Gastroesophageal sphincter (tissue), 4 donors: ENCODE measurements around the gene VIP. TPM values are rescaled to one million over a fixed set of nuclear protein-coding genes. Genes with fewer than 3 reads are reported as not detected.

Source experiments
- ATAC-seq: fragments of 150-250 bp; one replicate; pipeline ENCODE4 v1.9.1; 2016; ENCODE audit warnings: mild to moderate bottlenecking, moderate library complexity
- H3K27ac ChIP-seq, 4 donors: fragments of 200-600 bp; sonication (generic) in 3 of 4; 1 replicate in 3 of 4; 2 replicates in 1 of 4; pipeline ENCODE4 v1.5.1; 2016 to 2019
- H3K27me3 ChIP-seq: fragments of 200-600 bp; sonication (generic); one replicate; pipeline ENCODE4 v1.5.1; 2019
- H3K36me3 ChIP-seq, 2 donors: fragments of 200-600 bp; sonication (generic); one replicate each; pipeline ENCODE4 v1.5.1; 2019; ENCODE audit warnings: control low read depth in 1 of 2
- H3K4me1 ChIP-seq, 3 donors: fragments of 200-600 bp; sonication (generic); 1 replicate in 2 of 3; 2 replicates in 1 of 3; pipeline ENCODE4 v1.5.1; 2016 to 2019; ENCODE audit warnings: control low read depth in 2 of 3
- H3K4me3 ChIP-seq, 2 donors: fragments of 200-600 bp; sonication (generic); one replicate each; pipeline ENCODE4 v1.5.1; 2019; ENCODE audit warnings: mild to moderate bottlenecking in 1 of 2, moderate library complexity in 1 of 2
- H3K9me3 ChIP-seq, 3 donors: fragments of 200-600 bp; sonication (generic); one replicate each; pipeline ENCODE4 v1.5.1; 2017 to 2019; ENCODE audit warnings: control low read depth in 2 of 3
- CTCF ChIP-seq, 4 experiments: fragments of 200-600 bp in 2 of 4; fragments of 450-650 bp in 2 of 4; sonication (generic) in 1 of 4; IDR thresholded peaks; one replicate each; pipeline ENCODE4 v1.5.1; 2017 to 2019; ENCODE audit warnings: antibody characterized with exemption in 4 of 4, mild to moderate bottlenecking in 2 of 4, moderate library complexity in 2 of 4
- EP300 ChIP-seq: sonication (generic); formaldehyde crosslinking; IDR thresholded peaks from one replicate; pipeline ENCODE4 v1.6.1; 2017; ENCODE audit warnings: antibody characterized with exemption, mild to moderate bottlenecking
- POLR2A ChIP-seq, 2 donors: fragments of 450-650 bp; IDR thresholded peaks; one replicate each; pipeline ENCODE4 v1.6.1; 2017; ENCODE audit warnings: antibody characterized with exemption in 2 of 2, mild to moderate bottlenecking in 2 of 2, moderate library complexity in 1 of 2
- POLR2AphosphoS5 ChIP-seq: sonication (generic); formaldehyde crosslinking; IDR thresholded peaks from one replicate; pipeline ENCODE4 v1.6.1; 2017; ENCODE audit warnings: antibody characterized with exemption
- WGBS, 2 donors: methylation state at CpG; one replicate each; pipeline ENCODE4 v1.1.5; 2018; ENCODE audit warnings: low coverage in 1 of 2; 5-methylcytosine and 5-hydroxymethylcytosine counted together
- total RNA-seq, 4 donors: library from RNA; depleted of rRNA; stranded (reverse); fragments of >200 nt; gene quantifications; one replicate each; pipeline ENCODE4 v1.1.0, GENCODE V29; 2016

VIP gene
- total RNA-seq, 4 donors from 2014 or later = 6.8 to 55.2 (median 18.2) TPM

GRCh38 chr6:152771061-152771687, 20.6 kb downstream of the VIP start:
- WGBS, 2 donors = 65 to 72% methylated on average over 3 to 4 of the region's 5 CpGs
- Histone ChIP-seq H3K27me3 (peaks cover 8% of the 10 kb centered on the region), H3K9me3 (no peaks in the 10 kb centered on the region), H3K36me3 (no peaks in the 10 kb centered on the region), H3K27ac (no peak overlapping the region), H3K4me1 (no peaks in the 10 kb centered on the region), H3K4me3 (no peak overlapping the region)
- TF ChIP-seq POLR2A (IDR thresholded peaks at IDR 0.05) (no peak), POLR2AphosphoS5 (no peak), CTCF (IDR thresholded peaks at IDR 0.05) (no peak), EP300 (no peak)
- no peak for ATAC-seq

GRCh38 chr6:152775428-152775827, 24.8 kb downstream of the VIP start:
- no peak for ATAC-seq

DNA sequence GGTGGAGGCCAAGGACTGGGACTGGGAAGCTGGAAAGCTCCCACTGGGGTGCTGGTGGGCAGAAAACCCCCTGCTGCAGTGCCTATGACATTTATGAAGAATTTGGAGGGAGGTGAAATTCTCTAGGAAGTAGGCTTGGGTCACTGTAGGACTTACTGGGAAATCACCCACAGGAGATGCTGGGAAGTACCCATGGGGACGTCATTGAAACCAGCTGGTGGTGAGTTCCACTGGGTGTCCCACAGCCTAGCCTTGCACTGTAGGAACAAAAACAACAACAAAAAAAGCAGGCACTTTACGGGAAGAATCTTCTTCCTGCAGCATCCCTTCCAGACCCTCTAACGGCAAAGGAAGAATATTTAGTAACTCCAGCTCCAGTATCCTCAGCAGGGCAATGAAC, 26.2 kb downstream of the VIP start:
- no peak for TF ChIP-seq EP300
- no peak for TF ChIP-seq POLR2A (IDR thresholded peaks at IDR 0.05)
- no peak for TF ChIP-seq POLR2AphosphoS5
- TF ChIP-seq CTCF (IDR thresholded peaks at IDR 0.05) = no peak
- ATAC-seq = no peak
- H3K36me3 ChIP-seq = no peaks in the 10 kb centered on the region
- no peak overlapping the region for H3K27ac ChIP-seq
- WGBS, 2 donors = 78% methylated on average over 3 of the region's 3 CpGs; no CpG with 5 or more reads in 1 of the 2 donors
- H3K9me3 ChIP-seq = no peaks in the 10 kb centered on the region
- H3K4me3 ChIP-seq = no peak overlapping the region
- H3K27me3 ChIP-seq = no peaks in the 10 kb centered on the region
- no peaks in the 10 kb centered on the region for H3K4me1 ChIP-seq

More at GRCh38 chr6:152775428-152775827, 24.8 kb downstream of the VIP start:
- no peak overlapping the region for H3K4me3 ChIP-seq
- no peaks in the 10 kb centered on the region for H3K9me3 ChIP-seq
- no peak for TF ChIP-seq POLR2AphosphoS5
- TF ChIP-seq EP300 = no peak
- TF ChIP-seq CTCF (IDR thresholded peaks at IDR 0.05) = no peak
- TF ChIP-seq POLR2A (IDR thresholded peaks at IDR 0.05) = no peak
- H3K4me1 ChIP-seq = no peaks in the 10 kb centered on the region
- H3K27ac ChIP-seq = no peak overlapping the region
- H3K36me3 ChIP-seq = no peaks in the 10 kb centered on the region
- no peaks in the 10 kb centered on the region for H3K27me3 ChIP-seq

DNA sequence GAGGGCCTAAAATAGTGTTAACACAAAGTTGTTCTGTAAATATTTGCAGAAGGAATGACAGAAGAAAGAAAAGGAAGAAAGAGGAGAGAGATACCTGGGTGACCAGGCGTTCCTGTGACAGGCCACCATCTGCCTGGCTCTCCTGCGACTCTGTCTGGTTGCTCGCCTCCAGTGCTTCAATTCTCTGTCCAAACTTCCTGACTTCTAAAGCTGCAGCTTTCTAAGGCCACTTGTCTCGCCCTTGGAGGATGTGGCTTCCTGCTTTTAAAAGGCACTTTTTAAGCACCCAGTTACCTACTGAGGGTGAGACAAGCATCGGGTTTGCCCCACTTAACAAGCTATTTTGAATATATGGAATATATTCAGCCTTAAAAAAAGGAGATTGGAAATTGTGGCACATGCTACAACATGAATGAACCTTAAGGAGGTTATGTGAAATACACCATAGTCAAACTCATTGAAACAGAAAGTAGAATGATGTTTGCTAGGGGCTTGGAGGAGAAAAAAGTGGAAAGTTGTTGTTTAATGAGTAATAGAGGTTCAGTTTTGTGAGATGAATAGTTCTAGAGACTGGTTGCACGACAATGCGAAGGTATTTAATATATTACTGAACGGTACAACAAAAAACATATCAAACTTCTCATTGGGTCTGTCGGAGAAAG, 32.8 kb downstream of the VIP start:
- no peaks in the 10 kb centered on the region for H3K36me3 ChIP-seq
- no peak overlapping the region for H3K4me3 ChIP-seq
- WGBS, 2 donors = 73 to 84% methylated on average over 7 to 9 of the region's 9 CpGs
- no peaks in the 10 kb centered on the region for H3K4me1 ChIP-seq
- no peaks in the 10 kb centered on the region for H3K27me3 ChIP-seq
- H3K27ac ChIP-seq = no peak overlapping the region
- no peaks in the 10 kb centered on the region for H3K9me3 ChIP-seq
- ATAC-seq = no peak
- TF ChIP-seq POLR2A (IDR thresholded peaks at IDR 0.05) = no peak
- no peak for TF ChIP-seq EP300
- no peak for TF ChIP-seq CTCF (IDR thresholded peaks at IDR 0.05)
- TF ChIP-seq POLR2AphosphoS5 = no peak

DNA sequence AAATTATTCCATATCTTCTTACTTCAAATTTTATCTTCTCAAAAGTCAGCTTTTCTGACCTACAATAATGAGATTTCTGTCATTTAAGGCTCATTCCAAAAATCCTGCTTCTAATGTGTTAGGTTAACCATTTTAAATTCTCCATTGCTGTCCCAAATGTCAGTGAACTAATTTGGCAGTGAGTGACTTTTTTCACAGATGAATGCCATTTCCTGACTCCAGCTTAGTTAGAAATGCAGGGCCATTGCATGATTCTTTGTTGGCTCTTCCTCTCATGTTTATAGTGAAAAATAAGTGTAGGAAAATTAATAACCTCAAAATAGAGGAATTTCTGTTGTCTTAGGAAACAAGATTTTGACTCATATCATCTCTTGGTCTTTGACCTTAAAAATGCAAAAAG, 44.1 kb downstream of the VIP start:
- H3K9me3 ChIP-seq = no peaks in the 10 kb centered on the region
- H3K27me3 ChIP-seq = no peaks in the 10 kb centered on the region
- H3K27ac ChIP-seq = no peak overlapping the region
- no peaks in the 10 kb centered on the region for H3K36me3 ChIP-seq
- no peak overlapping the region for H3K4me3 ChIP-seq
- no peak for ATAC-seq
- TF ChIP-seq POLR2A (IDR thresholded peaks at IDR 0.05) (no peak), EP300 (no peak), POLR2AphosphoS5 (no peak), CTCF (IDR thresholded peaks at IDR 0.05) (no peak)
- H3K4me1 ChIP-seq = no peaks in the 10 kb centered on the region
